GM19455 (cell line): ENCODE results near the gene MED31.
"Not testable (repeated sequence)": the region's sequence is repeated elsewhere in the genome, so short reads cannot be mapped to it uniquely, and the experiment has no call there.

Source experiments
- ATAC-seq: cut with Tn5 transposase; IDR thresholded peaks from one replicate; pipeline ENCODE4 v1.9.1; 2021; ENCODE audit not compliant: unreplicated experiment

Gene MED31

GRCh38 chr17:6677946-6678345 lies 26.5 kb upstream of the MED31 start:
- no peak for ATAC-seq

GRCh38 chr17:6677158-6677831 lies 25.9 kb upstream of the MED31 start:
- no peak for ATAC-seq

GRCh38 chr17:6676802-6677157 lies 25.4 kb upstream of the MED31 start:
- no peak for ATAC-seq

- no peak for ATAC-seq
Measured at GRCh38 chr17:6675201-6675825, 23.9 kb upstream of the MED31 start.

GRCh38 chr17:6674586-6674985 lies 23.2 kb upstream of the MED31 start:
- ATAC-seq, result no peak

GRCh38 chr17:6671431-6671830 lies 20.0 kb upstream of the MED31 start:
- ATAC-seq, result no peak

- no peak for ATAC-seq
Measured at GRCh38 chr17:6670999-6671398, 19.6 kb upstream of the MED31 start.

GRCh38 chr17:6670571-6670970 lies 19.2 kb upstream of the MED31 start:
- no peak for ATAC-seq

- ATAC-seq, result no peak
Measured at GRCh38 chr17:6669479-6670212, 18.2 kb upstream of the MED31 start.

GRCh38 chr17:6668727-6669425 lies 17.5 kb upstream of the MED31 start:
- no peak for ATAC-seq

- no peak for ATAC-seq
Measured at GRCh38 chr17:6668219-6668618, 16.8 kb upstream of the MED31 start.

GRCh38 chr17:6667516-6667915 lies 16.1 kb upstream of the MED31 start:
- no peak for ATAC-seq

- ATAC-seq, result no peak
Measured at GRCh38 chr17:6666557-6666956, 15.2 kb upstream of the MED31 start.

- ATAC-seq, result no peak
Measured at GRCh38 chr17:6666077-6666521, 14.7 kb upstream of the MED31 start.

GRCh38 chr17:6663200-6663599 lies 11.8 kb upstream of the MED31 start:
- ATAC-seq, result not testable (repeated sequence)

GRCh38 chr17:6661464-6661848 lies 10.1 kb upstream of the MED31 start:
- no peak for ATAC-seq

- ATAC-seq, result peak; percentile 63
Measured at GRCh38 chr17:6660805-6661463, 9.5 kb upstream of the MED31 start.

- no peak for ATAC-seq
Measured at GRCh38 chr17:6660101-6660500, 8.7 kb upstream of the MED31 start.

GRCh38 chr17:6658411-6658810 lies 7.0 kb upstream of the MED31 start:
- not testable (repeated sequence) for ATAC-seq

GRCh38 chr17:6657633-6658287 lies 6.4 kb upstream of the MED31 start:
- ATAC-seq, result no peak
